GM19099 (cell line): ENCODE results near the gene ARHGAP24.

Source experiments
- POLR2A ChIP-seq: IDR thresholded peaks from 3 replicates; pipeline ENCODE4 v1.6.1; 2011; ENCODE audit warnings: low read depth; ENCODE audit not compliant: insufficient read length; ENCODE audit errors: extremely low read depth

The ARHGAP24 gene

GRCh38 chr4:85459736-85460135, 15.2 kb upstream of the ARHGAP24 start:
- no peak for TF ChIP-seq POLR2A

GRCh38 chr4:85474356-85474755, 594 bp upstream of the ARHGAP24 start:
- no peak for TF ChIP-seq POLR2A

- TF ChIP-seq POLR2A = no peak
Observed at GRCh38 chr4:85475631-85476233, 782 bp downstream of the ARHGAP24 start.

GRCh38 chr4:85476381-85476780, 1.4 kb downstream of the ARHGAP24 start:
- TF ChIP-seq POLR2A = no peak

GRCh38 chr4:85477534-85477933, 2.6 kb downstream of the ARHGAP24 start:
- no peak for TF ChIP-seq POLR2A

- no peak for TF ChIP-seq POLR2A
Observed at GRCh38 chr4:85478576-85478975, 3.6 kb downstream of the ARHGAP24 start.

- TF ChIP-seq POLR2A = no peak
Observed at GRCh38 chr4:85482010-85482738, 7.2 kb downstream of the ARHGAP24 start.

- no peak for TF ChIP-seq POLR2A
Observed at GRCh38 chr4:85486425-85487086, 11.6 kb downstream of the ARHGAP24 start.

GRCh38 chr4:85488416-85488815, 13.5 kb downstream of the ARHGAP24 start:
- TF ChIP-seq POLR2A = no peak

- no peak for TF ChIP-seq POLR2A
Observed at GRCh38 chr4:85489273-85489981, 14.5 kb downstream of the ARHGAP24 start.

- no peak for TF ChIP-seq POLR2A
Observed at GRCh38 chr4:85491527-85491926, 16.6 kb downstream of the ARHGAP24 start.

GRCh38 chr4:85492336-85492735, 17.4 kb downstream of the ARHGAP24 start:
- no peak for TF ChIP-seq POLR2A

- TF ChIP-seq POLR2A = no peak
Observed at GRCh38 chr4:85495621-85496020, 20.7 kb downstream of the ARHGAP24 start.

GRCh38 chr4:85496126-85496849, 21.3 kb downstream of the ARHGAP24 start:
- TF ChIP-seq POLR2A = no peak

GRCh38 chr4:85496933-85497332, 22.0 kb downstream of the ARHGAP24 start:
- no peak for TF ChIP-seq POLR2A
